IPS-20b (cell line): Measurements from ENCODE around the gene IGFN1.

Source experiments
- H3K27ac ChIP-seq: one replicate; pipeline ENCODE4 v1.5.1; 2013; ENCODE audit warnings: low read length
- H3K27me3 ChIP-seq: 2 replicates; pipeline ENCODE4 v1.6.1; 2013; ENCODE audit warnings: mild to moderate bottlenecking, low read length, inconsistent platforms; ENCODE audit not compliant: insufficient read depth
- H3K36me3 ChIP-seq: 2 replicates; pipeline ENCODE4 v1.6.1; 2013; ENCODE audit warnings: low read depth, mild to moderate bottlenecking, inconsistent platforms, low read length, moderate library complexity; ENCODE audit not compliant: insufficient read depth
- H3K4me1 ChIP-seq: 2 replicates; pipeline ENCODE4 v1.6.1; 2013; ENCODE audit warnings: mild to moderate bottlenecking, control low read depth, inconsistent platforms, low read length, moderate library complexity; ENCODE audit not compliant: insufficient read depth
- H3K4me3 ChIP-seq: 2 replicates; pipeline ENCODE4 v1.5.1; 2013; ENCODE audit warnings: mild to moderate bottlenecking, low read length, inconsistent platforms
- H3K9ac ChIP-seq: 2 replicates; pipeline ENCODE4 v1.6.1; 2013; ENCODE audit warnings: low read depth, mild to moderate bottlenecking, inconsistent platforms, low read length, moderate library complexity
- H3K9me3 ChIP-seq: 2 replicates; pipeline ENCODE4 v1.6.1; 2013; ENCODE audit warnings: mild to moderate bottlenecking, low read depth, low read length, inconsistent platforms; ENCODE audit not compliant: insufficient read depth

Gene IGFN1

DNA sequence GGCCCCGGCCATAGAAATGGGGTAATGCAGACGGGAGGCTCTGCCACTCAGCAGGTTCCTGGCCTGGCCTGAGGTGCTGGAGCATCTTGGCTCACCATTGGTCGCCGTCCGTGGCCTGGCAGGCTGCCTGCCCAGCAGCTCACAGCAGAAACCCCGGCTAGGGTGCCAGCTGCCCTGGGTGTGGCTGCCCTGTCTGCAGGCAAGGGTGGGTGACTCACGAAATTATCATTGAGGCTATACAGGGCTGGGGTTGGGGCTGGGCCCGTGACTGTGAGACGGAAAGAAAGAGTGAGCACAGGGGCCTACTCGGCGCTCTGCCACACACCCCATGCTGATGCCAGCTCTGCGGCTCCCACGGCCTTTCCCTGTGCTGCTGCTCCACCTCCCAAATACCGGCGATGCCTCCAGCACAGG is 84.6 kb downstream of the IGFN1 start:
- no peak overlapping the region for H3K4me3 ChIP-seq
- peaks cover 7% of the 10 kb centered on the region; the same call in 1 of the 2 replicates for H3K27me3 ChIP-seq
- no peaks in the 10 kb centered on the region for H3K36me3 ChIP-seq
- 0 out of 2 replicates have a peak, but pooled peaks cover 4% of the 10 kb centered on the region for H3K4me1 ChIP-seq
- H3K9ac ChIP-seq: no peak overlapping the region
- no peaks in the 10 kb centered on the region for H3K9me3 ChIP-seq
- no peak overlapping the region for H3K27ac ChIP-seq

GRCh38 chr1:201276891-201277290 is 86.3 kb downstream of the IGFN1 start:
- no peaks in the 10 kb centered on the region for H3K9me3 ChIP-seq
- 0 out of 2 replicates have a peak, but pooled peaks cover 4% of the 10 kb centered on the region for H3K4me1 ChIP-seq
- no peak overlapping the region for H3K27ac ChIP-seq
- H3K4me3 ChIP-seq: no peak overlapping the region
- no peaks in the 10 kb centered on the region for H3K36me3 ChIP-seq
- H3K9ac ChIP-seq: no peak overlapping the region
- H3K27me3 ChIP-seq: peaks cover 20% of the 10 kb centered on the region

- Histone ChIP-seq H3K36me3 (no peaks in the 10 kb centered on the region), H3K27ac (no peak overlapping the region)
These were observed 86.8 kb downstream of the IGFN1 start for GRCh38 chr1:201277441-201277840.

More at GRCh38 chr1:201277441-201277840, 86.8 kb downstream of the IGFN1 start:
- Histone ChIP-seq H3K9ac (no peak overlapping the region), H3K4me1 (0 out of 2 replicates have a peak, but pooled peaks cover 4% of the 10 kb centered on the region), H3K9me3 (no peaks in the 10 kb centered on the region), H3K27me3 (peaks cover 25% of the 10 kb centered on the region), H3K4me3 (no peak overlapping the region)
